Colonic mucosa (tissue), 4 donors: Measurements from ENCODE around the gene TACC2. TPM values are rescaled to one million over a fixed set of nuclear protein-coding genes. Genes with fewer than 3 reads are reported as not detected.

ENCODE experiments used
- DNase-seq: peaks from one replicate; pipeline ENCODE4 v3.0.0-alpha.2; 2020
- H3K27ac ChIP-seq: fragments of 200-600 bp; one replicate; pipeline ENCODE4 v1.8.0; 2021
- H3K27me3 ChIP-seq: fragments of 200-600 bp; one replicate; pipeline ENCODE4 v1.8.0; 2021
- H3K36me3 ChIP-seq: fragments of 200-600 bp; one replicate; pipeline ENCODE4 v1.8.0; 2021
- H3K4me1 ChIP-seq: fragments of 200-600 bp; one replicate; pipeline ENCODE4 v1.8.0; 2021; ENCODE audit warnings: mild to moderate bottlenecking
- H3K4me3 ChIP-seq: fragments of 200-600 bp; one replicate; pipeline ENCODE4 v1.8.0; 2021
- H3K9ac ChIP-seq, 2 donors: one replicate each; pipeline ENCODE4 v1.7.0; 2013; ENCODE audit warnings: control low read depth in 2 of 2, low read depth in 2 of 2, low read length in 2 of 2
- H3K9me3 ChIP-seq: fragments of 200-600 bp; one replicate; pipeline ENCODE4 v1.8.0; 2021
- intact Hi-C: fragments of 100-400 bp; cut with DNase I; formaldehyde crosslinking; loops from one replicate; pipeline ENCODE4 v1.14.1; 2022
- total RNA-seq, 2 donors: library from RNA; stranded (reverse); fragmentation: NEBNext Ultra II Directional in 1 of 2; extraction: Animal tissue kit (Norgen Biotek cat#: 25700) in 1 of 2; gene quantifications; one replicate each; pipeline ENCODE4 v1.2.1, GENCODE V29; 2021
- TF ChIP-seq, protein P1 (sequence below): fragments of 200-600 bp; IDR thresholded peaks from one replicate; pipeline ENCODE4 v1.8.0; 2022; ENCODE audit warnings: antibody characterized with exemption, mild to moderate bottlenecking
- donor health status: healthy.
- donor health status: DM: no; HTN: no; CAD: no.
- donor health status: DM: no; HTN: no; CAD: no.

Gene TACC2
- total RNA-seq, 2 donors from 2014 or later: 90.0 to 93.2 TPM

DNA sequence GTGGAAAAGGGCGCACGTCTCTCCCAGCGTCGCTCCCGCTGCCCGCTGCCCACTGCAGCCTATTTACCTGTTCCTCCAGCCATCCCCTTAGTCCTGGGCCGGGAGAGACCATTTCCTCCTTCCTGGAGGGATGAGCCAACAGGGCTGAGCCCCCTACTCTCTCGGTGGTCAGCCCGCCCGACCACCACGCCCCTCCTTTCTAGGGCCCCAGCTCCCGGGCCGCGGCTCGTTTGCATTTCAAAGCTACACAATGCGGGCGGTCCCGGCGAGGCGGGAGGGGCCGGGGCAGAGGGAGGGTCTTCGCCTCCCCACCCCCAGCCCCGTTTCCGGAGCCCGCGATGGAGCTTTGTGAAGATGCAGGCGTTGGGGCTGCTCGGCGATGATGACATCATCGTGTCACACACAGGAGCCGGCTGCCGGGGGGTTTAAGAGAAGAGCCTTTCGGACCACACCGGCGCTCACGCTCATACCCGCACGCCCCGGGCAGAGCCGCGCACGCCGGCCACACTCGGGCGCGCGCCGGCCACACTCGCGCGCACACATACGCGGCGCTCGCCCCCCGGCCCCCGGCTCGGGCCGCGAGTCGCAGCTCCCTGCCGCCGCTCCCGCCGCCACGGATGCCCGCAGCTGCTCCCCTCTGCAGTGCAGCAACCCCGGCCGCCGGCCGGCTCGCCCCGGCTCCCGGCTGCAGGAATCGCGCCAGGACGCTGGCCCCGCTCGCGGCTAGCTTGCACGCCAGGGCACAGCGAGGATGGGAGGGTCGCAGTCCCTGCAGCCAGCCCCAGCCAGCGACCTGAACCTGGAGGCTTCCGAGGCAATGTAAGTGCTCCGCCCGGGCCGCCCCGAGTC, 174.4 kb downstream of the TACC2 start:
- Histone ChIP-seq H3K27me3 (no peaks in the 10 kb centered on the region), H3K9ac (peak overlapping the region in 1 of 2 donors; percentile 43), H3K27ac (no peak overlapping the region), H3K36me3 (no peaks in the 10 kb centered on the region), H3K4me1 (peaks cover 4% of the 10 kb centered on the region), H3K9me3 (no peaks in the 10 kb centered on the region), H3K4me3 (no peak overlapping the region)
- TF ChIP-seq, protein P1, sequence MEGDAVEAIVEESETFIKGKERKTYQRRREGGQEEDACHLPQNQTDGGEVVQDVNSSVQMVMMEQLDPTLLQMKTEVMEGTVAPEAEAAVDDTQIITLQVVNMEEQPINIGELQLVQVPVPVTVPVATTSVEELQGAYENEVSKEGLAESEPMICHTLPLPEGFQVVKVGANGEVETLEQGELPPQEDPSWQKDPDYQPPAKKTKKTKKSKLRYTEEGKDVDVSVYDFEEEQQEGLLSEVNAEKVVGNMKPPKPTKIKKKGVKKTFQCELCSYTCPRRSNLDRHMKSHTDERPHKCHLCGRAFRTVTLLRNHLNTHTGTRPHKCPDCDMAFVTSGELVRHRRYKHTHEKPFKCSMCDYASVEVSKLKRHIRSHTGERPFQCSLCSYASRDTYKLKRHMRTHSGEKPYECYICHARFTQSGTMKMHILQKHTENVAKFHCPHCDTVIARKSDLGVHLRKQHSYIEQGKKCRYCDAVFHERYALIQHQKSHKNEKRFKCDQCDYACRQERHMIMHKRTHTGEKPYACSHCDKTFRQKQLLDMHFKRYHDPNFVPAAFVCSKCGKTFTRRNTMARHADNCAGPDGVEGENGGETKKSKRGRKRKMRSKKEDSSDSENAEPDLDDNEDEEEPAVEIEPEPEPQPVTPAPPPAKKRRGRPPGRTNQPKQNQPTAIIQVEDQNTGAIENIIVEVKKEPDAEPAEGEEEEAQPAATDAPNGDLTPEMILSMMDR: no peak
- no peak for DNase-seq
- intact Hi-C loops: no loop called here

DNA sequence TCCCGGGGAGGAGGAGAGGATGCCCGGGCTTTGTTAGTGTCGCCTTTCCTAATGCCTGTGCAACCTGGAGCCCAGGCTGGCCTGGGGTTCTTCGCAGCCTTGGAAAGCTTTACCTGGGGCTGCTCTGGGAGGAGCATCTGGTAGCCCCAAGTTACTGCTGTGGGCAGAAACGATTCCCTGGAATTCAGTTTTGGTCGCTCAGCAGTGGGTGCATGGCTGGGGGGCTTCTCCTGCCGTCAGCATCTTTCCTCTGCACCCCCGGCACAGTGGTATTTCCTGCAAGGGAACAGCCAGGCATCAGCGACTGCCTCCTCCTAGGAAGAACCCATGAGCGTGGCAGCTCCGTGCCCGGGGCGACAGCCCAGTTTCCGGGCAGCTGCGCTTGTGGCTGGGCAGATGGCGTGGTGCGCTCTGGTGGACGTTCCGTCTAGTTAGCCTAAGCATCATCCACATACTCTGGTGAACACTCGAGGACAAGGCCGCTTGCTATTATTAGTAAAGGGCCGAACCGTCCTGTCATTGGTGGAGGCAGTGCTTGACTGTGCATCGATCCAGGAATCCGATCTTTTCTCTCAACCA, 175.1 kb downstream of the TACC2 start:
- H3K4me3 ChIP-seq: no peak overlapping the region
- H3K9me3 ChIP-seq: no peaks in the 10 kb centered on the region
- no peak overlapping the region for H3K9ac ChIP-seq
- DNase-seq: no peak
- H3K27me3 ChIP-seq: no peaks in the 10 kb centered on the region
- intact Hi-C loops: no loop called here
- peaks cover 4% of the 10 kb centered on the region for H3K4me1 ChIP-seq
- no peak overlapping the region for H3K27ac ChIP-seq
- TF ChIP-seq, protein P1: no peak
- H3K36me3 ChIP-seq: no peaks in the 10 kb centered on the region

DNA sequence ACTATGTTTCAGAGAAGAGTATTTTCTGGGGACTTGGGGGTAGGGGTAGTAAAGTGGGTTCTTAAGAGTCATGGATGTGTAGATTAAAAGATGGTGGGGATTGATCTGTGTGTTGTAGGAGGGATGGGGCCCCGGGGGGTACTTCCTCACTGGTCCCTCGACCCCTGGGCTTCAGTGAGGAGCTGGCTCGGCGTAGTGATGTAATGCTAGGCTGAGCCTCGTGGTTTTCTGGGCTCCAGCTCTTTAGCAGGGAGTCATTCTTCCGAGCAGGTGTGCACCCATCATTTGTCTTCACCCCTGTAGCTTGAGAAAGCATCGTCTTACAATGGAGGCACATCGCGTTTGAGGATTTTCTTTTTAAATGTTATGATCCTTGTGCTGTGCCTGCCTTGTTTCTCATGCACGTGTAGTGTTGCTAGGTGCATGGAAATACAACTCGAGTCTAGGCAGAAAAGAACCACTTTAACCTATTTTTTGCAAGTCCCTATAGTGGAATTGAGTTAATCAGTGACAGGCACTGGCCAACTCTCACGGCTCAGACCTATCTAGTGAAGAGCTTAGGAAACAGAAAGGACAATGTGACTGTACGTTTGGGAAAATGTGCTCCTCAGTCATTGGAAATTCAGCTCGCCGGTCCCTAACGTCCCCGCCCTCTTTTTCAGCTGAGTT, 176.0 kb downstream of the TACC2 start:
- H3K36me3 ChIP-seq: no peaks in the 10 kb centered on the region
- H3K27ac ChIP-seq: no peak overlapping the region
- no peak overlapping the region for H3K4me3 ChIP-seq
- H3K9ac ChIP-seq: no peak overlapping the region
- TF ChIP-seq, protein P1: no peak
- no peaks in the 10 kb centered on the region for H3K27me3 ChIP-seq
- intact Hi-C loops: no loop called here
- no peak for DNase-seq
- H3K9me3 ChIP-seq: no peaks in the 10 kb centered on the region
- peaks cover 4% of the 10 kb centered on the region for H3K4me1 ChIP-seq

DNA sequence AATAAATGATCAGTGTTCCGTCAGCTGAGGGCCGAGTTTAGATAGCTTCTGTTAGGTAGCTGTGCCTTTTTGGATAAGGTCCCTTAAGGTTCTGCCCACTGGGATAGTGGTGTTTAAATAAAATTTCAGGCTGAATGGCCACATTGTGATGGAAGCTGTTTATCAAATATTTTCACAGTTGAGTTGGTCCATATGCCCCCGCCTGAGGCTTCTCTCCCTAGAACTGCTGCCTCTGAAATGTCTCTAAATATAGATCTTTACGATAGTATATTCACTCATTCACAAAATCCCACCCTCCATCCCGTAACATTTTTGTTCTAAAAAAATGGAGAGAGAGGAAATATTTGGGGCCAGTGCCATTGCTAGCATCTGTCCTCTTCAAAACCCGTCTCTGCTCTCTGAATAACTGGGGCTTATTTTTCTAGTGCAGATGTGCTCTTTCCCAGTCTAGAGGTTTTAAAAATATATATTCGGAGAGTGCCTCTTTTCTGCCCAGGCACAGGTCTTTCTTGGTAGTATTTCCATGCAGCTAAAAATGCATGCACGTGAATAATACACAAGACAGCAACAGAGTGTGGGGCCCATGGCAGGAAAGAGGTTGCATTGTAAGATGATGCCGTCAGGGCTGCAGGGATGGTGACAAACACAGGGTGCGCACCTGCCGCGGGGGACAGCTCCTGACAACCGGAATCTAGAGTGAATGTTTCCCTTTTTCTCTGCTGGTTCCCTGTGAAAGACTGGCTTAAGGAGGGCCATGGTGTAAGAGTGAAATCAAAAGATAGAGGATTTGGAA, 176.7 kb downstream of the TACC2 start:
- TF ChIP-seq, protein P1: no peak
- intact Hi-C loops: no loop called here

DNA sequence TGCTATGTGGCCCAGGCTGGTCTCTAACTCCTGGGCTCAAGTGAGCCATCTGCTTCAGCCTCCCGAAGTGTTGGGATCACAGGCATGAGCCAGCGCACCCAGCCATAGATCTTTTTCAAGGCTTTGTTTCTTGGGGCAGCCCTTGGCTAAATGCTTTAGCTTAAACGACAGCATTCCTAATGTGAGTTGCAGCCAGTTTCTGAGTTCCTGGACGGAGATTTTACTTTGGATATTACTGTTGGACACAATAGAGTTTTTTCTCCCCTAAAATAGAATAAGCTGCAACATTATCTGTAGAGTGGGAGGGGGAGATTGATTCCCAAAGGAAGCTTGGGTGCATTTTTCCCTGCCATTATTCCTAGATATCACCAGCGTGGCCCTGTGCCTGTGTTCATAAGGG, 179.1 kb downstream of the TACC2 start:
- Histone ChIP-seq H3K9me3 (no peaks in the 10 kb centered on the region), H3K4me3 (no peak overlapping the region), H3K27ac (no peak overlapping the region), H3K27me3 (no peaks in the 10 kb centered on the region), H3K9ac (no peak overlapping the region), H3K36me3 (no peaks in the 10 kb centered on the region), H3K4me1 (peaks cover 4% of the 10 kb centered on the region)
- intact Hi-C loops: no loop called here
- TF ChIP-seq, protein P1: no peak
- no peak for DNase-seq

More for the DNA sequence above, 176.7 kb downstream of the TACC2 start:
- Histone ChIP-seq H3K9ac (no peak overlapping the region), H3K27me3 (no peaks in the 10 kb centered on the region), H3K9me3 (no peaks in the 10 kb centered on the region), H3K27ac (no peak overlapping the region), H3K4me3 (no peak overlapping the region), H3K36me3 (no peaks in the 10 kb centered on the region), H3K4me1 (peaks cover 4% of the 10 kb centered on the region)
- no peak for DNase-seq
